K562 (cell line): ENCODE data around the gene FGF12. TPM values are rescaled to one million over a fixed set of nuclear protein-coding genes. Genes with fewer than 3 reads are reported as not detected.

Experiments
- ATAC-seq: fragments of 200-7000 bp; cut with Tn5 transposase; 3 replicates; pipeline ENCODE4 v1.9.1; 2020; ENCODE audit warnings: moderate library complexity
- BruUV-seq: library from RNA; stranded (reverse); fragments of 400-500 nt; replicated peaks from 2 replicates; lab custom pipeline; 2021; lab: Mats Ljungman, UMichigan
- CTCF ChIA-PET: fragments of 300-600 bp; formaldehyde crosslinking; extraction: SDS; loops from one replicate; lab custom pipeline; 2021; ENCODE audit warnings: low intra/inter-chr PET ratio; lab: Yijun Ruan, JAX
- POLR2A ChIA-PET: fragments of 300-600, 350-650 bp; sonication (Branson Sonifier 250); formaldehyde crosslinking; extraction: SDS; loops from one replicate; lab custom pipeline; 2021; ENCODE audit warnings: antibody characterized with exemption, inconsistent platforms; lab: Yijun Ruan, JAX
- DNase-seq, 4 experiments: peaks; one replicate each; pipeline versions ENCODE4 v3.0.0 to v3.0.0-alpha.2; 2011 to 2018; ENCODE audit warnings: low spot score in 3 of 4, mixed read lengths in 3 of 4; ENCODE audit errors: extremely low read depth in 1 of 4
- FAIRE-seq: peaks from 2 replicates; lab custom pipeline; 2011; peaks lifted over from hg19 to GRCh38; lab: Jason Lieb, UNC
- H2AFZ ChIP-seq: 2 replicates; pipeline ENCODE4 v1.6.0; 2011; ENCODE audit warnings: low read depth, low read length, control low read depth, inconsistent platforms
- H3K27ac ChIP-seq: fragments of 200-600 bp; 3 replicates; pipeline ENCODE4 v1.8.0; 2011; ENCODE audit warnings: low read depth, mild to moderate bottlenecking, control low read depth, inconsistent platforms, low read length, moderate library complexity, mixed read lengths; ENCODE audit errors: extremely low read depth
- H3K27me3 ChIP-seq, 2 experiments: fragments of 300-600 bp in 1 of 2; 2 replicates in 1 of 2; 3 replicates in 1 of 2; pipeline versions ENCODE4 v1.6.0 to v1.8.0; 2011; ENCODE audit warnings: inconsistent platforms in 2 of 2, low read length in 2 of 2, mild to moderate bottlenecking in 1 of 2, mixed read lengths in 1 of 2, moderate library complexity in 1 of 2; ENCODE audit not compliant: control insufficient read depth in 2 of 2, insufficient read depth in 2 of 2
- H3K36me3 ChIP-seq: fragments of 300-600 bp; 3 replicates; pipeline ENCODE4 v1.8.0; 2011; ENCODE audit warnings: mild to moderate bottlenecking, low read length, inconsistent platforms; ENCODE audit not compliant: control insufficient read depth, insufficient read depth
- H3K4me1 ChIP-seq, 2 experiments: fragments of 200-600 bp in 1 of 2; replicated peaks in 1 of 2; 2 replicates in 1 of 2; 3 replicates in 1 of 2; pipeline versions ENCODE4 v1.5.1 to v1.8.0; 2011; ENCODE audit warnings: inconsistent platforms in 2 of 2, low read length in 2 of 2, mild to moderate bottlenecking in 1 of 2, mixed read lengths in 1 of 2, moderate library complexity in 1 of 2; ENCODE audit not compliant: control insufficient read depth in 2 of 2, insufficient read depth in 2 of 2
- H3K4me2 ChIP-seq: 2 replicates; pipeline ENCODE4 v1.6.1; 2011; ENCODE audit warnings: low read length, control low read depth, inconsistent platforms, mixed read lengths; ENCODE audit not compliant: insufficient read depth
- H3K4me3 ChIP-seq: fragments of 200-600 bp; sonication (generic), shearing (Covaris generic); 2 replicates; pipeline ENCODE4 v1.5.1; 2016; ENCODE audit warnings: control low read depth, inconsistent platforms
- H3K79me2 ChIP-seq: fragments of 200-600 bp; 3 replicates; pipeline ENCODE4 v1.8.0; 2011; ENCODE audit warnings: low read length, inconsistent platforms; ENCODE audit not compliant: control insufficient read depth, insufficient read depth
- H3K9ac ChIP-seq, 2 experiments: 2 replicates each; pipeline versions ENCODE4 v1.6.0 to v1.6.1; 2011; ENCODE audit warnings: low read depth in 2 of 2, low read length in 2 of 2, control low read depth in 1 of 2, inconsistent platforms in 1 of 2, mild to moderate bottlenecking in 1 of 2, mixed read lengths in 1 of 2; ENCODE audit not compliant: insufficient read depth in 1 of 2
- H3K9me1 ChIP-seq: one replicate; pipeline ENCODE4 v1.6.0; 2011; ENCODE audit warnings: inconsistent platforms, mild to moderate bottlenecking, low read length, moderate library complexity; ENCODE audit not compliant: control insufficient read depth, insufficient read depth
- H3K9me3 ChIP-seq: replicated peaks from 2 replicates; pipeline ENCODE4 v1.5.1; 2011; ENCODE audit warnings: low read depth, low read length, inconsistent platforms; ENCODE audit not compliant: control insufficient read depth, insufficient read depth
- H4K20me1 ChIP-seq: replicated peaks from 2 replicates; pipeline ENCODE4 v1.6.1; 2011; ENCODE audit warnings: low read length, inconsistent platforms, mixed read lengths; ENCODE audit not compliant: control insufficient read depth, insufficient read depth
- CTCF ChIP-seq, 3 experiments: IDR thresholded peaks in 2 of 3; conservative IDR thresholded peaks in 1 of 3; 2 replicates each; pipeline ENCODE4 v1.5.1; 2011 to 2012; ENCODE audit warnings: low read length in 3 of 3, mild to moderate bottlenecking in 3 of 3, control low read depth in 2 of 3, improper control_type of control experiment in 1 of 3, inconsistent platforms in 1 of 3, low read depth in 1 of 3, mixed read lengths in 1 of 3, moderate library complexity in 1 of 3; ENCODE audit not compliant: insufficient read depth in 2 of 3
- OTX1 ChIP-seq: fragments of 450-650 bp; formaldehyde crosslinking; IDR thresholded peaks from 2 replicates; pipeline ENCODE4 v1.4.0; 2022; ENCODE audit warnings: mild to moderate bottlenecking
- YBX1 ChIP-seq: fragments of 450-650 bp; IDR thresholded peaks from 2 replicates; pipeline ENCODE4 v1.7.1; 2016; ENCODE audit warnings: mild to moderate bottlenecking
- ZNF253 ChIP-seq: fragments of 250-450 bp; sonication (Bioruptor Pico); conservative IDR thresholded peaks from 2 replicates; pipeline ENCODE4 v1.6.1; 2021; ENCODE audit warnings: mild to moderate bottlenecking
- in situ Hi-C: fragments of 300-500 bp; cut with MboI; formaldehyde crosslinking; loops from 4 replicates; pipeline ENCODE4 v1.15.0; 2018; ENCODE audit warnings: inconsistent platforms, mixed read lengths
- intact Hi-C: fragments of 100-400 bp; cut with micrococcal nuclease; formaldehyde crosslinking; loops from 2 replicates; pipeline ENCODE4 v1.14.2; 2022
- polyA plus RNA-seq, 8 experiments: library from polyadenylated mRNA; depleted of rRNA in 4 of 8; stranded (reverse) in 5 of 8; unstranded in 3 of 8; fragments of >200 nt; fragmentation: Nextera tagmentation in 2 of 8; fragmentation: Illumina TruSeq in 1 of 8; extraction: Ambion mirVana in 2 of 8; extraction: Trizol in 1 of 8; gene quantifications; 2 replicates each; pipeline versions ENCODE4 v1.2.1 to v1.2.3, GENCODE V29; 2011 to 2014; ENCODE audit warnings: inconsistent platforms in 1 of 8, missing spikeins in 1 of 8
- total RNA-seq, 7 experiments: library from RNA; depleted of rRNA in 6 of 7; stranded (reverse); fragments of >200 nt in 6 of 7; fragmentation: Illumina TruSeq in 2 of 7; extraction: Trizol in 2 of 7; gene quantifications; 2 replicates each; pipeline versions ENCODE4 v1.2.1 to v1.2.3, GENCODE V29; 2011 to 2021; ENCODE audit warnings: low replicate concordance in 1 of 7
- TF ChIP-seq, protein P1 (sequence below): fragments of 450-650 bp; formaldehyde crosslinking; IDR thresholded peaks from 2 replicates; pipeline ENCODE4 v1.4.0; 2020; ENCODE audit warnings: mild to moderate bottlenecking, moderate library complexity

FGF12 gene
- total and polyA plus RNA-seq, 9 of the 15 experiments (the other 6 are each of a cell fraction or from before 2014, with no cell fraction given): not detected

GRCh38 chr3:192302721-192303120, 424.6 kb downstream of the FGF12 start:
- BruUV-seq: no TSS peak
- H3K27ac ChIP-seq: no peak overlapping the region
- ChIA-PET CTCF (no interaction called here), POLR2A (no interaction called here)
- no peaks in the 10 kb centered on the region for H3K4me1 ChIP-seq
- no peaks in the 10 kb centered on the region for H3K9me1 ChIP-seq
- no peak for DNase-seq
- in situ Hi-C loops (no loop called here), intact Hi-C loops (no loop called here)
- TF ChIP-seq YBX1: no peak
- no peak for TF ChIP-seq OTX1 (CRISPR knock-in tag)
- no peak for TF ChIP-seq CTCF (IDR thresholded peaks at IDR 0.05 in 2 of 3, conservative IDR thresholded peaks at IDR 0.05 in 1 of 3; ENCODE audit: insufficient read depth in 2 of 3, low read depth in 1 of 3, low read length in 3 of 3)
- TF ChIP-seq, protein P1, sequence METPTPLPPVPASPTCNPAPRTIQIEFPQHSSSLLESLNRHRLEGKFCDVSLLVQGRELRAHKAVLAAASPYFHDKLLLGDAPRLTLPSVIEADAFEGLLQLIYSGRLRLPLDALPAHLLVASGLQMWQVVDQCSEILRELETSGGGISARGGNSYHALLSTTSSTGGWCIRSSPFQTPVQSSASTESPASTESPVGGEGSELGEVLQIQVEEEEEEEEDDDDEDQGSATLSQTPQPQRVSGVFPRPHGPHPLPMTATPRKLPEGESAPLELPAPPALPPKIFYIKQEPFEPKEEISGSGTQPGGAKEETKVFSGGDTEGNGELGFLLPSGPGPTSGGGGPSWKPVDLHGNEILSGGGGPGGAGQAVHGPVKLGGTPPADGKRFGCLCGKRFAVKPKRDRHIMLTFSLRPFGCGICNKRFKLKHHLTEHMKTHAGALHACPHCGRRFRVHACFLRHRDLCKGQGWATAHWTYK (CRISPR knock-in tag): no peak
- no peak for TF ChIP-seq ZNF253 (CRISPR knock-in tag)
- H3K27me3 ChIP-seq: no peaks in the 10 kb centered on the region
- no peak for ATAC-seq
- H3K36me3 ChIP-seq: no peaks in the 10 kb centered on the region
- no peak overlapping the region for H3K9ac ChIP-seq
- no peak overlapping the region for H2AFZ ChIP-seq
- H3K79me2 ChIP-seq: no peaks in the 10 kb centered on the region
- no peaks in the 10 kb centered on the region for H3K9me3 ChIP-seq
- FAIRE-seq: no peak
- no peaks in the 10 kb centered on the region for H4K20me1 ChIP-seq
- no peak overlapping the region for H3K4me2 ChIP-seq
- H3K4me3 ChIP-seq: no peak overlapping the region
